ENCODE data around the gene PTPRD.

DNA sequence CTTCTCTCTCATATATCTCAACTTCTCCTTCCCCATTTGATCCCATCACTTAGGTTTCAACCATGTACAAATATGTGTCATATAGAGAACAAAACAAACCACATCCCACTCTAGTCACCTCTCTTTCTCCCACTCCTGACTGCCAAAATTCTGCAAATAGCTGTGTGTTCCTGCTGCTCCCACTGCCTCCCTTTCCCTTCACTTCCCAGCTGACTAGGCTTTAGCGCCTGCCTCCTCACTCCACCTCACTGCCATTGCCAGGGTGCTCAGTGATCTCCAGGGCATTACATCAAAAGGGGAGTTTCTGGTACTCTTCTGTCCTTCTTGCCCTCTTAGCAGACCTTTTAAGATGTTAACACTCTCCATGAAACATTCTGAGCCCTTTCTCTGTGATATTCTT is 2137.9 kb downstream of the PTPRD start:
- TF ChIP-seq, protein P1, sequence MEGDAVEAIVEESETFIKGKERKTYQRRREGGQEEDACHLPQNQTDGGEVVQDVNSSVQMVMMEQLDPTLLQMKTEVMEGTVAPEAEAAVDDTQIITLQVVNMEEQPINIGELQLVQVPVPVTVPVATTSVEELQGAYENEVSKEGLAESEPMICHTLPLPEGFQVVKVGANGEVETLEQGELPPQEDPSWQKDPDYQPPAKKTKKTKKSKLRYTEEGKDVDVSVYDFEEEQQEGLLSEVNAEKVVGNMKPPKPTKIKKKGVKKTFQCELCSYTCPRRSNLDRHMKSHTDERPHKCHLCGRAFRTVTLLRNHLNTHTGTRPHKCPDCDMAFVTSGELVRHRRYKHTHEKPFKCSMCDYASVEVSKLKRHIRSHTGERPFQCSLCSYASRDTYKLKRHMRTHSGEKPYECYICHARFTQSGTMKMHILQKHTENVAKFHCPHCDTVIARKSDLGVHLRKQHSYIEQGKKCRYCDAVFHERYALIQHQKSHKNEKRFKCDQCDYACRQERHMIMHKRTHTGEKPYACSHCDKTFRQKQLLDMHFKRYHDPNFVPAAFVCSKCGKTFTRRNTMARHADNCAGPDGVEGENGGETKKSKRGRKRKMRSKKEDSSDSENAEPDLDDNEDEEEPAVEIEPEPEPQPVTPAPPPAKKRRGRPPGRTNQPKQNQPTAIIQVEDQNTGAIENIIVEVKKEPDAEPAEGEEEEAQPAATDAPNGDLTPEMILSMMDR (conservative IDR thresholded peaks at IDR 0.05; ENCODE audit: low read depth, low read length) = no peak
- TF ChIP-seq RAD21 (IDR thresholded peaks at IDR 0.05; ENCODE audit: low read length) (no peak), MAZ (IDR thresholded peaks at IDR 0.05; ENCODE audit: borderline replicate concordance, low read depth, low read length) (no peak), POLR2A (IDR thresholded peaks at IDR 0.05; ENCODE audit: low read depth, low read length) (no peak), SMC3 (IDR thresholded peaks at IDR 0.05; ENCODE audit: low read depth, low read length) (no peak), USF2 (IDR thresholded peaks at IDR 0.05; ENCODE audit: low read depth, low read length) (no peak), MAFK (IDR thresholded peaks at IDR 0.05; ENCODE audit: low read depth, low read length) (no peak), CEBPB (IDR thresholded peaks at IDR 0.05; ENCODE audit: low read depth, low read length) (no peak), RCOR1 (IDR thresholded peaks at IDR 0.05; ENCODE audit: insufficient replicate concordance, low read length) (no peak), FOS (IDR thresholded peaks at IDR 0.05; ENCODE audit: low read depth, low read length) (no peak), BHLHE40 (IDR thresholded peaks at IDR 0.05; ENCODE audit: low read depth, low read length) (no peak), MXI1 (IDR thresholded peaks at IDR 0.05; ENCODE audit: borderline replicate concordance, low read depth, low read length) (no peak), ELK1 (IDR thresholded peaks at IDR 0.05; ENCODE audit: borderline replicate concordance, low read depth, low read length) (no peak)
